Endometrial microvascular endothelial cells (primary cell): ENCODE measurements around the gene AHCYL1. TPM values are rescaled to one million over a fixed set of nuclear protein-coding genes. Genes with fewer than 3 reads are reported as not detected.
"Not testable (repeated sequence)": the region's sequence is repeated elsewhere in the genome, so short reads cannot be mapped to it uniquely, and the experiment has no call there.

Source experiments
- in situ Hi-C: cut with HindIII; loops from 2 replicates; pipeline ENCODE4 v1.10.0; 2017; ENCODE audit warnings: low sequenced_read_pairs, low pct_unique_long_range_greater_than_20kb; ENCODE audit errors: inconsistent ontology term
- total RNA-seq: library from RNA; depleted of rRNA; stranded (reverse); fragments of >200 nt; gene quantifications from one replicate; pipeline ENCODE4 v1.2.3, GENCODE V29; 2015; ENCODE audit errors: inconsistent ontology term

The AHCYL1 gene
- 38.9 TPM for total RNA-seq

DNA sequence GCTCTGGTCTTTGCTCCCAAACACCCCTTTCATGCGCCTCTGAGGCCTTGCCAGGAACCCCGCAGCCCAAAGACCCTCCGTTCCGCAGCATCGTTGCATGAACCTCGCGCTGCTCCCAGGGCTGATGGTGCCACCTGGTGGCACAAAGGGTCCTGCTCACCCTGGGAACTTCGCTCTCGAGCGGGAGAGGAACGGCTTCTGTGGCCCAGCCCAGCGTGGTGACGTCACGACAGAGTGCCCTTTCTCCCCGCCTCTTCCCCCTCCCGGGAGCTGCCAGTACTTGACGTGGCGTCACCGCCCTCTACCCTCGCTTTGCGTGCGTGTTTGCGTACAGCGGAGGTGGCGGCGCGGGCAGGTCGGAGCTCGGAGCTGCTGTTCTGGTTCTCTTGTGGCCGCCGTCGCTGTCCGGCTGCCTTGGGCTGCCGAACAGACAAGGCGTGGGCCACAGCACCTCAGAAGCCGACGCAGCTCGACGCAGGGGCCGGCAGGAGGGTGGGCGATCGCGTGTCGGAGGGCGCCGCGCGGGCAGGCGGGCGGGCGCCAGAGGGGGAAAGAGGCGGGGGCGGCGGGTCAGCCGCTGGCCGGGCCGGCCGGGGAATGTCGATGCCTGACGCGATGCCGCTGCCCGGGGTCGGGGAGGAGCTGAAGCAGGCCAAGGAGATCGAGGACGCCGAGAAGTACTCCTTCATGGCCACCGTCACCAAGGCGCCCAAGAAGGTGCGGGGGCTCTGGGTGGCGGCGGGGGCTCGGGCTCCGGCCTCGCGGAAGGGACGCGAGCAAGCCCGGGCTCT lies at the start of gene AHCYL1:
Gene AHCYL1, plus strand, starts transcription at position 310 of the 791 bp plus-strand sequence. Its CDS starts 288 bp downstream, at position 598.
- in situ Hi-C loops: no loop called here

DNA sequence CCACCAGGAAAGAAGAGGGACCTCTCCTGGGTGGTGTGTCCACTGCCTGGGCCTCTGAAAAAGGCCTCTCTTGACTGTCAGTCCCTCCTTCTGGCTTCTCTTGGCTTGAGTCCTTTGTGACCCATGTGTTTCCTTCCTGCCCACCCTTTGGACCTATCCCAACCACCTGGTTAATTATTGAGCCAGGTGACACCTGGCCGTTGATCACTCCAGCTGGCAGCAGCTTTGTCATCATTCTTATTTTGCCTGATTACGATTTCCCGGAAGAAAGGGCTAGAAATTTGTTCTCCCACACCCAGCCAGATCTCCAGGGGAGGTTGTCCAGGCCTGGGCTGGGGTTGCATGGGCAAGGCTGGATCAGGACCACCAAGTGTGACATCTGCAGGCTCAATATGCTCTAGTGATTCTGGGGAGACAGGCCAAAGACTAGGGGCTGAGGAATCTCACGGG lies 49.1 kb upstream of the AHCYL1 start:
- in situ Hi-C loops: no loop called here

DNA sequence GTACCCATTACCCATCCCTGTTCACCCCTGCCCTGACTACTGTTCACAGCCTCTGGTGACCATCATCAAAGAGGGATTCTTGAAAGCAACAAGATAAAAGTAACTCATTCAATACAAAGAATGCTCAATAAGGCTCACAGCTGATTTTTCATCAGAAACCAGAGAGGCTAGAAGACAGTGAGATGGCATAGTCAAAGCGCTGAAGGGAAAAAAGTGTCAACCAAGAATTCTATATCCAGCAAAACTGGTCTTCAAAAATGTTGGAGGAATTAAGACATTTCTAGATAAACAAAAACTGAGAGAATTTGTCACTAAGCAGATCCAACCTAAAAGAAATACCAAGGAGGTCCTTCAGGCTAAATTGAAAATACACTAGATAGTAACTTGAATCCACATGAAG lies 46.8 kb upstream of the AHCYL1 start:
- in situ Hi-C loops: no loop called here

DNA sequence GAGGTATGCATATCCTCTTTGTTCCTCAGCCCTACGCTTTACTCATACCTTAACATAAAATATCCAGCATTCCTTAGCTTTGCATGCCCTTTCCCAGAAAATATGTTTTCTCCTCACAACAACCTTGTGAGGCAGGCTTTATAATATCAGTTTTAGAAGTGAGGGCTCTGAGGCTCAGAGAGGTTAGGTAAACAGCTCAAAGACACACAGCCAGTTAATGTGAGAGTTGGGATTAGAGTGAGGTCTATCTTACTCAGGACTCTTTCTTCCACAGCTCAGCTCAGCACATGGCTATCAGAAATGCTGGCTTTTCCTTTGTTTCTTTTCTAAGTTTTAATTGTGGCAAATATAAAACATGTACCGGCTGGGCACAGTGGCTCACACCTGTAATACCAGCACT lies 46.0 kb upstream of the AHCYL1 start:
- in situ Hi-C loops: no loop called here

GRCh38 chr1:109942434-109942833 lies 42.1 kb upstream of the AHCYL1 start:
- in situ Hi-C loops: no loop called here

GRCh38 chr1:109944541-109944940 lies 40.0 kb upstream of the AHCYL1 start:
- in situ Hi-C loops: no loop called here

- in situ Hi-C loops: no loop called here
Measured at GRCh38 chr1:109946511-109946910, 38.1 kb upstream of the AHCYL1 start.

DNA sequence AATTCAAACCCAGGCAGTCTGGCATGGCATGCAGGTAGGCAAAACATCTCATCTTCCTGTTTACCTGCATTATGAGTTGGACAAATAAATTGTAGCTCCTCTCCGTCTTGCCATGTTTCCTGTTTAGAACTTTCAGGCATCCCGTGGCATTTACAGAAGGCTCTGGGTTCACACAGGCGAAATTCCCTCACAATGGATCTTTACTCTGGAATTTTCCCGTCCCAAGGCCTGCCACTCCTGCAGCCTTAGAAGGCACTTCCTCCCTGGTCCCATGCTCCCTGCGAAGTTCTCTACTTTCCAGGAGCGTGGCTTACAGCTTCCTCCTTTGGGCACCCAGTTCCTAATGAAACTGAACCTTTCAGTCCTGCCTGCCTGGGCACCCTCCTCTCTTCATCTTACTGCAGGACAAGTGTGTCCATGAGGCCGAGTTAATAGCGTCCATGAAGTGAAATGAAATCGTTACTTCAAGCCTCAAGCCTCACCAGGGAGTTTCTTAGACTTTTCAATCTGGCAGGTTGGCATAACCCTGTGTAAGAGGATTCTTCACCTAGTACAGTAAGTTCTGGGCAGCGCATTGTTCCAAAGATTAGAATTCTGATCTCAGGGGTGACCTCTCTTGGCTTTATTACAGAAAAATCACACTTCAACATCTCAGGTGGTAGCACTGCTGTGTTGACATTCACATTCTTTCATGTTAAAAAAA lies 36.8 kb upstream of the AHCYL1 start:
- in situ Hi-C loops: no loop called here

- in situ Hi-C loops: no loop called here
Measured at GRCh38 chr1:109948285-109948630, 36.3 kb upstream of the AHCYL1 start.

DNA sequence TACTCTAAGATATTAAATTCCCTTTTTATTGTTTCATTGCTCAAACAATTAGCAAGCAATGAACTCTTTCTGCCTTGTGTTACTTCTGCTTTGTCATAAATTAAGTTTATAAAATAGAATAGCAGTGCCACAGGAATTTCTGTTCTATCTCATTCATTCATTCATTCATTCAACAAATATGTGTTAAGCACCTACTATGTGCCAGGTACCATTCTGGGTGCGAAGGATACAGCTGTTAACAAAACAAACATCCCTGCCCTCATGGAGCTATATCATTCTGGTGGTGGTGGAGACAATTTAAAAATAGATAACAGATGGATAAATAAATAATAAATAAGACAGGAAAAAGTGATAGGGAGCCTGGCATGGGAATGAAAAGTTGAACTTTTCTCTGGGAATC lies 34.5 kb upstream of the AHCYL1 start:
- in situ Hi-C loops: no loop called here

DNA sequence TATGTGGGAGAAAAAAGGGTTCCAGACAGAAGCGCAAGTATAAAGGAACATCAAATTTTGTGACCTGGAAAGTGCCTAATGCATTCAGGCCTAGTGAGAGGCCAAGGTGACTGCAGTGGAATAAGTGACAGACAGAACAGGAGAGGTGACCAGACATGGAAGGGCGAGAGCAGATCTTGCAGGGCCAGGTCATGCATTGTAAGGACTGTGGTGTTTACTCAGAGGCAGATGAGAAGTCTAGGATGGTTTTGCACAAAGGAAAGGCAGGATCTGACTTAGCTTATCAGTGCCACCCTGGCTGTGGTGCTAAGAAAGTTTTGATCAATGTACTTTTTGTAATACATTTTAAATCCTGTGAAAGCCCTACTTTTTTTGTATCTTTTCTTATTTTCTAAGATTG lies 34.1 kb upstream of the AHCYL1 start:
- in situ Hi-C loops: no loop called here

- in situ Hi-C loops: not testable (repeated sequence)
Measured at GRCh38 chr1:109951501-109951900, 33.1 kb upstream of the AHCYL1 start.

- in situ Hi-C loops: no loop called here
Measured at GRCh38 chr1:109954041-109954512, 30.5 kb upstream of the AHCYL1 start.

GRCh38 chr1:109959632-109959973 lies 25.0 kb upstream of the AHCYL1 start:
- in situ Hi-C loops: no loop called here

DNA sequence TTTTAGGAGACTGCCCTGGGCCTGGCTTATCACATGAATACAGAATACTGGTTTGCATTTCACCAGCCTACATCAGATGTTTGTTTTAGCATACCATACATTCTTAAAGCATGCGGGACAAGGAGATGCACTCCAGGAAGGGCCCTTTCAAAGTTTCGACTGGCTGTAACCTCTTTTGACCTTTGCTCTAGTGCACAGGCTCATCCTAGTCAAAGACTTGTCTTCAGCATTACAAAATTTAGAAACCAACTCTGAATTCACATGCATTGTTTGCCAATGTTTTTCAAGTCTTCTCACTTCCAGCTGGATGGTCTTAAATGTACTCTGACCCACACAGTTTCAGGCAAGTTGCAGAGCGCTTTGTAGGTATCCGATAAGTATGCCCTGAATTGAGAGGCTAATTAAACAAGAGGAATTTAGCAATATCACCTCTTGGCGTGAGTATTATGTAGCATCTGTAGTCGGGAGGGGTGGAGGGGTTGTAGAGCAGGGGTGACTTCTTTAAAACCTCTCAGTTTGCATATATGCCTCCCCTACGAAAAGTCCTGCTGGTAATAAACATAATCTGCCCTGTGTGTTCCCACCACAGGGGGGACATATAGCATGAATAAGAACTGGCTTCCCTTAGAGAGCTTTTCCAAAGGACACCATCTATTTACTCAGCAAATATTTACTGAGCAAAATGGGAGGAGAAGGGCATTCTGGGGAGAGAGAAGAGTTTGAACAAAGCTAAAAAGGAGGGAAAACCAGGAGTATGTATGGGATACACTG lies 24.4 kb upstream of the AHCYL1 start:
- in situ Hi-C loops: no loop called here

GRCh38 chr1:109960745-109961094 lies 23.8 kb upstream of the AHCYL1 start:
- in situ Hi-C loops: no loop called here

DNA sequence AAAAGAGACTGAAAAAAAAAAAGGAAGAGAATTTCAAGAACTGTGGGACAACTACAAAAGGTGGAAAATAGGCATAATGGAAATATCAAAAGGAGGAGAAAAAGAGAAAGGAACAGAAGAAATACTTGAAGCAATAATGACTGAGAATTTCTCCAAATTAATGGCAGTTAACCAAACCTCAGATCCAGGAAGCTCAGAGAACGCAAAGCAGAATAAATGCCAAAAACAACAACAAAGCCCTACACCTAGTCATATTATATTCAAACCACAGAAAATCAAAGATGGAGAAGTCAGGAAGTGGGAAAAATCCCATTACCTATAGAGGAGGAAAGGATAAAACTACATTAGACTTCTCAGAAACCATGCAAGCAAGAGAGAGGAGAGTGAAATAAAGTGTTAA lies 20.7 kb upstream of the AHCYL1 start:
- in situ Hi-C loops: no loop called here

DNA sequence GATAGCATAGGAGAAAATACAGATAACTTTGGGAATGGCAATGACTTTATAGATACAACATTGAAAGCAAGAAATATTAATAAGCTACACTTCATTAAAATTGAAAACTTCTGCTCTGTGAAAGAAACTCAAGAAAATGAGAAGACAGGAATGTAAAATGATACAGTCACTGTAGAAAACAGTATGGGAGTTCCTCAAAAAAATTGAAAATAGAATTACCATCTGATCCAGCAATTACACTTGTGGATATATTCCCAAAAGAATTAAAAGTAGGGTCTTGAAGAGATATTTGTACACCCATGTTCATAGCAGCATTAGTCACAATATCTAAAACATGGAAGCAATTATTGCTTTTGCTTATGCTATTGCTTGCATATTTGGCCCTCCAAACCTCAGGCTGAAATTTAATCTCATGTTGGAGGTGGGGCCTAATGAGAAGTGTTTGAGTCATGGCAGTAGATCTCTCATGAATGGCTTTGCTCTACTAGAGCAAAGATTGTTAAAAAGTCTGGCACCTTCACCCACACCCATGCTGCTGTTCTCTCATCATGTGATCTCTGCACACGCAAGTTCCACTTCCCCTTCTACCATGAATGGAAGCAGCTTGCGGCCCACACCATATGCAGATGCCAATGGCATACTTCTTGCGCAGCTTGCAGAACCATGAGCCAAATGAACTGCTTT lies 15.3 kb upstream of the AHCYL1 start:
- in situ Hi-C loops: no loop called here

- in situ Hi-C loops: no loop called here
Measured at GRCh38 chr1:109969907-109970306, 14.7 kb upstream of the AHCYL1 start.
